Chondrocyte (in vitro differentiated cells): ENCODE measurements around the gene C19orf38. TPM values are rescaled to one million over a fixed set of nuclear protein-coding genes. Genes with fewer than 3 reads are reported as not detected.

Experiments used
- DNase-seq: peaks from one replicate; pipeline ENCODE4 v3.0.0; 2021; ENCODE audit warnings: mixed read lengths, low spot score
- H3K27ac Mint-ChIP-seq: one replicate; pipeline ENCODE4 v1.8.0; 2021; ENCODE audit warnings: mild to moderate bottlenecking, moderate library complexity, mixed read lengths; ENCODE audit not compliant: unreplicated experiment
- H3K27me3 Mint-ChIP-seq: 2 replicates; pipeline ENCODE4 v1.8.0; 2021; ENCODE audit warnings: low read depth, mixed read lengths
- H3K36me3 Mint-ChIP-seq: 2 replicates; pipeline ENCODE4 v1.8.0; 2021; ENCODE audit warnings: low read depth, mixed read lengths
- H3K4me1 Mint-ChIP-seq: 2 replicates; pipeline ENCODE4 v1.8.0; 2021; ENCODE audit warnings: low read depth, mild to moderate bottlenecking, mixed read lengths
- H3K4me3 Mint-ChIP-seq: one replicate; pipeline ENCODE4 v1.8.0; 2021; ENCODE audit warnings: mild to moderate bottlenecking, moderate library complexity, mixed read lengths; ENCODE audit not compliant: unreplicated experiment
- H3K9me3 Mint-ChIP-seq: 2 replicates; pipeline ENCODE4 v1.8.0; 2021; ENCODE audit warnings: low read depth, mixed read lengths
- total RNA-seq: library from RNA; stranded (reverse); gene quantifications from 3 replicates; pipeline ENCODE4 v1.2.1, GENCODE V29; 2021
- TF ChIP-seq, protein P1 (sequence below): fragments of 200-600 bp; sonication (generic); IDR thresholded peaks from 2 replicates; pipeline ENCODE4 v1.5.0; 2021; ENCODE audit warnings: antibody characterized with exemption, mild to moderate bottlenecking, moderate library complexity

Gene C19orf38
- total RNA-seq, 1 donor from 2014 or later = 0.30 TPM

DNA sequence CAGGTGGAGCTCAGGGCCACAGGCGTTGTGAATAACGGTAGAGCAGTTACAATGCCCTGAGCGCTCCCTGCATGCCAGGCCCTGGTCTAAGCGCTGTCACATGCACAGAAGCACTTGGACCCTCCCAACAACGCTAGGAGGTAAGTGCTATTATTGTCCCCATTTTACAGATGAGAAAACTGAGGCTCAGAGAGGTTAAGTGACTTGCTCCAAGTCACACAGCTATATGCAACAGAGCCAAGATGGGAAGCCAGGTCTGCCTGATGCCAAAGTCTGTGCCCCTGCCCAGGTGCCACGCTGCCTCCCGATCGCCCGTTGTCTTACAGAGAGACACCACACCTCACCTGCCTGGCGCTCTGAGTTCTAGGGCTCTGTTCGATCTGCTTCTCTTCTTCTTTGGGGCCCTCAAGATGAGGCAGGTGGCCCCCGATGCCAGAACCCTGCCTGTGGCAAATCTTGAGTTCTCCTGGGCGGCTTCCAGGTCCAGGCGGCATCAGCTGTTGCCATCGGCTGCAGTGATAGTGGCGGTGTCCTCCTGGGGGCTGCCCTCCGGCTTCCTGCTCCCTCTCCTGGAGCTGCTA lies 60.3 kb downstream of the C19orf38 start:
- Mint-ChIP-seq H3K36me3 (peaks cover 12% of the 10 kb centered on the region), H3K9me3 (no peaks in the 10 kb centered on the region), H3K4me1 (peaks cover 3% of the 10 kb centered on the region), H3K4me3 (no peak overlapping the region), H3K27me3 (no peaks in the 10 kb centered on the region), H3K27ac (no peak overlapping the region)
- DNase-seq = no peak
- TF ChIP-seq, protein P1, sequence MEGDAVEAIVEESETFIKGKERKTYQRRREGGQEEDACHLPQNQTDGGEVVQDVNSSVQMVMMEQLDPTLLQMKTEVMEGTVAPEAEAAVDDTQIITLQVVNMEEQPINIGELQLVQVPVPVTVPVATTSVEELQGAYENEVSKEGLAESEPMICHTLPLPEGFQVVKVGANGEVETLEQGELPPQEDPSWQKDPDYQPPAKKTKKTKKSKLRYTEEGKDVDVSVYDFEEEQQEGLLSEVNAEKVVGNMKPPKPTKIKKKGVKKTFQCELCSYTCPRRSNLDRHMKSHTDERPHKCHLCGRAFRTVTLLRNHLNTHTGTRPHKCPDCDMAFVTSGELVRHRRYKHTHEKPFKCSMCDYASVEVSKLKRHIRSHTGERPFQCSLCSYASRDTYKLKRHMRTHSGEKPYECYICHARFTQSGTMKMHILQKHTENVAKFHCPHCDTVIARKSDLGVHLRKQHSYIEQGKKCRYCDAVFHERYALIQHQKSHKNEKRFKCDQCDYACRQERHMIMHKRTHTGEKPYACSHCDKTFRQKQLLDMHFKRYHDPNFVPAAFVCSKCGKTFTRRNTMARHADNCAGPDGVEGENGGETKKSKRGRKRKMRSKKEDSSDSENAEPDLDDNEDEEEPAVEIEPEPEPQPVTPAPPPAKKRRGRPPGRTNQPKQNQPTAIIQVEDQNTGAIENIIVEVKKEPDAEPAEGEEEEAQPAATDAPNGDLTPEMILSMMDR = no peak

DNA sequence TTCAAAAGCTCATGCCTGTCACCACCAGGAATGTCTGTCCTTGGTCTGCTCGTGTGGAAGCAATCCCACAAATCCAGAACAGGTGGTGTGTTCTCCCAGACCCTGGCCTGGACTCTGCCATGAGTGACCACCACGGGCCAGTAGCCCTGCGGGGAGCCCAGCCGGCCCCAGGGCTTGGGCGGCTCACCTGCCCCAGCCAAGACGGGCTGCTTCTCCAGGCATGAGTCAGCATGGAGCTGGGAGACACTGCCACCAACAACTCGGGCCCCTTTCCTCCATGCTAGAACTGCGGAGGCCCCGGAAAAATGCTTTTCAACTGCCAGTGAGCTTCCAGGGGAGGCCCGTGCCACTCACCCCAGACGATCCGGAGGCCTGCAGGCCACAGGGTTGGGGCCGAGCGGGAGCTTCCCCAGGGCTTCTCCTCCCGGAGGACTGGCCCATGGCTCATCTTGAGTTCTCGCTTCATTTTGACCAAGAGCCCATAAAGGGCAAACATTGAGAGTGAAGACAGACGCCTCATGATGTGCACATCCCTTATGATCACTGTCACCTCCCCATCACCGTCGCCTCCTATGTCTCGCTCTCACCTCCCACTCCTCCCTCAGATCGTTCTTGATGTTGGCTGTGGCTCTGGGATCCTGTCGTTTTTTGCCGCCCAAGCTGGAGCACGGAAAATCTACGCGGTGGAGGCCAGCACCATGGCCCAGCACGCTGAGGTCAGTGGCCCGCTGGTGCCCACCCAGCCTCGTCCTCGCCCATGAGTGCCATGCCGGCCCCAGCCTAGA lies 63.6 kb downstream of the C19orf38 start:
- no peaks in the 10 kb centered on the region for H3K27me3 Mint-ChIP-seq
- no peaks in the 10 kb centered on the region for H3K9me3 Mint-ChIP-seq
- no peak overlapping the region for H3K27ac Mint-ChIP-seq
- peaks cover 6% of the 10 kb centered on the region for H3K4me1 Mint-ChIP-seq
- no peak overlapping the region for H3K4me3 Mint-ChIP-seq
- TF ChIP-seq, protein P1 = no peak
- peaks cover 12% of the 10 kb centered on the region for H3K36me3 Mint-ChIP-seq
- DNase-seq = peak; percentile 82

DNA sequence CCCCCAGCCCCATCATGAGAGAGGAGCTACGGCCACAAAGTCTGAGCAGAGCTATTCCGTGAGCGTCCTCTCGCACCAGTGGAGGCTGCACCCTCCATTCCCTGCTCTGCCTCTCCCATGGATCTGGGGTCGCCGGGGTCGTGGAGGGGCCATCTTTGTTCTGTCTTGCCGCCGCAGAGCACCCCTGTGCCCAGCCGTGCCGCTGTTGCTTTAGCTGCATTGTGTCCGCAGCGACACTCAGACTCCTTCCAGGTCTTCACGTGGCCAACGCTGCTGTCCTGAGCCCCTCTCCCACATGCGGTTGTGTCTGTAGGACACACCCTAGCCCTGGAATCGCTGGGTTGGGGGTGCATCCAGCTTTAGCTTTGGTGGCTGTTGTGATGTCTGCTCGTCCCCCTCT lies 64.4 kb downstream of the C19orf38 start:
- DNase-seq = no peak
- Mint-ChIP-seq H3K4me1 (peaks cover 6% of the 10 kb centered on the region), H3K36me3 (peaks cover 12% of the 10 kb centered on the region), H3K9me3 (no peaks in the 10 kb centered on the region), H3K27ac (no peak overlapping the region), H3K27me3 (no peaks in the 10 kb centered on the region), H3K4me3 (no peak overlapping the region)
- TF ChIP-seq, protein P1 = no peak

DNA sequence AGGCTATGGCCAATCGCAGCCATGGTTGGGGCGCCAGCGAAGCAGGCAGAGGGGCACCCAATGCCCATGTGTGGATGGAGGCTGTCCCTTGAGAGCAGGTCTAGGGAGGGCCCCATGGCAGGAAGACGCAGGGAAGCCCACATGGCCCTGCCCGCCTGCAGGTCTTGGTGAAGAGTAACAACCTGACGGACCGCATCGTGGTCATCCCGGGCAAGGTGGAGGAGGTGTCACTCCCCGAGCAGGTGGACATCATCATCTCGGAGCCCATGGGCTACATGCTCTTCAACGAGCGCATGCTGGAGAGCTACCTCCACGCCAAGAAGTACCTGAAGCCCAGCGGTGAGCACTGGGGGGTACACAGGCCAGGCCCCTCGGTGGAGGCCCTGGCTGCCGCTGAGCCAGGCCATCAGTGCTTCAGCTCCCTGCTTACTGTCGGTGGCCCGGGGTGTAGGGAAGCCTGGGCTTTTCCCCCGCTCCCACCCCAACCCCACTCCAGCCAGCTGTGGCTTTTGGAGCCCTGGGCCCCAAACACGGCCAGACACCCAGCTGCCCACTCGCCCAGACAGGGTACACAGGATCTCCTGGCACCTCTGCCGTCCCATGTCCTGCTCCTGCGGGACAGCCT lies 65.6 kb downstream of the C19orf38 start:
- Mint-ChIP-seq H3K4me1 (peaks cover 6% of the 10 kb centered on the region), H3K4me3 (no peak overlapping the region), H3K27ac (no peak overlapping the region), H3K9me3 (no peaks in the 10 kb centered on the region), H3K27me3 (no peaks in the 10 kb centered on the region), H3K36me3 (peaks cover 10% of the 10 kb centered on the region)
- TF ChIP-seq, protein P1 = no peak
- DNase-seq = no peak
